WTC11 (cell line): ENCODE data around the gene GPR3. TPM values are rescaled to one million over a fixed set of nuclear protein-coding genes. Genes with fewer than 3 reads are reported as not detected.

ENCODE experiments used
- ATAC-seq: fragments of 200-7000 bp; cut with Tn5 transposase; 2 replicates; pipeline ENCODE4 v1.10.0; 2021; ENCODE audit warnings: mild to moderate bottlenecking, moderate library complexity
- CTCF ChIA-PET: fragments of 300-600 bp; sonication (Branson Sonifier 250); formaldehyde crosslinking; loops from one replicate; lab custom pipeline; 2021; ENCODE audit warnings: antibody characterized with exemption; lab: Charles Lee
- POLR2A ChIA-PET: fragments of 350-600 bp; sonication (Branson Sonifier 250); formaldehyde crosslinking; loops from one replicate; lab custom pipeline; 2021; ENCODE audit warnings: antibody characterized with exemption; lab: Charles Lee
- DNase-seq: peaks from one replicate; pipeline ENCODE4 v3.0.0; 2021; ENCODE audit warnings: low spot score
- H3K27ac Mint-ChIP-seq: 2 replicates; pipeline ENCODE4 v1.8.0; 2021; ENCODE audit warnings: mixed read lengths
- H3K27me3 Mint-ChIP-seq: 2 replicates; pipeline ENCODE4 v1.8.0; 2021; ENCODE audit warnings: low read depth, mild to moderate bottlenecking, moderate library complexity, mixed read lengths
- H3K36me3 Mint-ChIP-seq: 2 replicates; pipeline ENCODE4 v1.8.0; 2021; ENCODE audit warnings: mixed read lengths
- H3K4me1 Mint-ChIP-seq: 2 replicates; pipeline ENCODE4 v1.8.0; 2022; ENCODE audit warnings: mixed read lengths
- H3K4me3 Mint-ChIP-seq: 2 replicates; pipeline ENCODE4 v1.8.0; 2021; ENCODE audit warnings: mild to moderate bottlenecking, moderate library complexity, mixed read lengths
- H3K9me3 Mint-ChIP-seq: 2 replicates; pipeline ENCODE4 v1.8.0; 2021; ENCODE audit warnings: mixed read lengths
- CBFB ChIP-seq: sonication (generic); formaldehyde crosslinking; IDR thresholded peaks from 2 replicates; pipeline ENCODE4 v1.8.1; 2022; ENCODE audit warnings: mild to moderate bottlenecking, low read depth, missing genetic modification reagents
- EMX1 ChIP-seq: fragments of 250-450 bp; sonication (Bioruptor Pico); IDR thresholded peaks from 2 replicates; pipeline ENCODE4 v1.8.0; 2021; ENCODE audit warnings: mild to moderate bottlenecking
- IRF2 ChIP-seq: sonication (generic); formaldehyde crosslinking; IDR thresholded peaks from 2 replicates; pipeline ENCODE4 v1.8.0; 2022; ENCODE audit warnings: low read depth, missing genetic modification reagents, borderline replicate concordance
- KAT7 ChIP-seq: sonication (generic); formaldehyde crosslinking; IDR thresholded peaks from 2 replicates; pipeline ENCODE4 v1.8.1; 2023; ENCODE audit warnings: missing genetic modification reagents, mild to moderate bottlenecking, borderline replicate concordance
- NR2C2 ChIP-seq: sonication (generic); formaldehyde crosslinking; IDR thresholded peaks from 2 replicates; pipeline ENCODE4 v1.8.0; 2022; ENCODE audit warnings: mild to moderate bottlenecking, missing genetic modification reagents
- SP1 ChIP-seq: sonication (generic); formaldehyde crosslinking; conservative IDR thresholded peaks from 2 replicates; pipeline ENCODE4 v1.8.1; 2022; ENCODE audit warnings: missing genetic modification reagents
- TCF7 ChIP-seq: sonication (generic); formaldehyde crosslinking; IDR thresholded peaks from 2 replicates; pipeline ENCODE4 v1.8.0; 2022; ENCODE audit warnings: mild to moderate bottlenecking, low read depth, missing genetic modification reagents, moderate library complexity
- ZNF317 ChIP-seq: sonication (generic); formaldehyde crosslinking; IDR thresholded peaks from 2 replicates; pipeline ENCODE4 v1.8.1; 2023; ENCODE audit warnings: low read depth, mild to moderate bottlenecking, moderate library complexity, missing genetic modification reagents, borderline replicate concordance
- ZNF423 ChIP-seq: fragments of 250-450 bp; sonication (Bioruptor Pico); IDR thresholded peaks from 2 replicates; pipeline ENCODE4 v2.1.2; 2022; ENCODE audit warnings: mild to moderate bottlenecking, moderate library complexity
- ZNF671 ChIP-seq: fragments of 250-450 bp; sonication (Bioruptor Pico); IDR thresholded peaks from 2 replicates; pipeline ENCODE4 v1.8.0; 2021; ENCODE audit warnings: mild to moderate bottlenecking
- total RNA-seq: library from RNA; stranded (reverse); gene quantifications from 3 replicates; pipeline ENCODE4 v1.2.3, GENCODE V29; 2021
- TF ChIP-seq, protein P1 (sequence below): sonication (generic); formaldehyde crosslinking; IDR thresholded peaks from 2 replicates; pipeline ENCODE4 v1.8.1; 2022; ENCODE audit warnings: low read depth, missing genetic modification reagents, borderline replicate concordance
- TF ChIP-seq, protein P2 (sequence below): fragments of 250-450 bp; sonication (Bioruptor Pico); conservative IDR thresholded peaks from 2 replicates; pipeline ENCODE4 v1.9.0; 2021; ENCODE audit warnings: mild to moderate bottlenecking
- TF ChIP-seq, protein P3 (sequence below): sonication (generic); formaldehyde crosslinking; IDR thresholded peaks from 2 replicates; pipeline ENCODE4 v1.8.0; 2022; ENCODE audit warnings: mild to moderate bottlenecking, missing genetic modification reagents
- TF ChIP-seq, protein P4 (sequence below): sonication (generic); formaldehyde crosslinking; IDR thresholded peaks from 2 replicates; pipeline ENCODE4 v1.8.0; 2022; ENCODE audit warnings: mild to moderate bottlenecking, missing genetic modification reagents
- TF ChIP-seq, protein P5 (sequence below): sonication (generic); formaldehyde crosslinking; IDR thresholded peaks from 2 replicates; pipeline ENCODE4 v1.8.0; 2022; ENCODE audit warnings: mild to moderate bottlenecking, missing genetic modification reagents
- TF ChIP-seq, protein P6 (sequence below): sonication (generic); formaldehyde crosslinking; conservative IDR thresholded peaks from 2 replicates; pipeline ENCODE4 v1.8.1; 2023; ENCODE audit warnings: mild to moderate bottlenecking, low read depth, missing genetic modification reagents, moderate library complexity
- TF ChIP-seq, protein P7 (sequence below): sonication (generic); formaldehyde crosslinking; IDR thresholded peaks from 2 replicates; pipeline ENCODE4 v1.8.1; 2023; ENCODE audit warnings: mild to moderate bottlenecking, missing genetic modification reagents
- TF ChIP-seq, protein P8 (sequence below): sonication (generic); formaldehyde crosslinking; IDR thresholded peaks from 2 replicates; pipeline ENCODE4 v1.8.0; 2023; ENCODE audit warnings: missing genetic modification reagents
- TF ChIP-seq, protein P9 (sequence below): sonication (generic); formaldehyde crosslinking; conservative IDR thresholded peaks from 2 replicates; pipeline ENCODE4 v1.8.1; 2022; ENCODE audit warnings: mild to moderate bottlenecking, missing genetic modification reagents

The GPR3 gene
- total RNA-seq, 1 experiment from 2014 or later, result 12.4 TPM

DNA sequence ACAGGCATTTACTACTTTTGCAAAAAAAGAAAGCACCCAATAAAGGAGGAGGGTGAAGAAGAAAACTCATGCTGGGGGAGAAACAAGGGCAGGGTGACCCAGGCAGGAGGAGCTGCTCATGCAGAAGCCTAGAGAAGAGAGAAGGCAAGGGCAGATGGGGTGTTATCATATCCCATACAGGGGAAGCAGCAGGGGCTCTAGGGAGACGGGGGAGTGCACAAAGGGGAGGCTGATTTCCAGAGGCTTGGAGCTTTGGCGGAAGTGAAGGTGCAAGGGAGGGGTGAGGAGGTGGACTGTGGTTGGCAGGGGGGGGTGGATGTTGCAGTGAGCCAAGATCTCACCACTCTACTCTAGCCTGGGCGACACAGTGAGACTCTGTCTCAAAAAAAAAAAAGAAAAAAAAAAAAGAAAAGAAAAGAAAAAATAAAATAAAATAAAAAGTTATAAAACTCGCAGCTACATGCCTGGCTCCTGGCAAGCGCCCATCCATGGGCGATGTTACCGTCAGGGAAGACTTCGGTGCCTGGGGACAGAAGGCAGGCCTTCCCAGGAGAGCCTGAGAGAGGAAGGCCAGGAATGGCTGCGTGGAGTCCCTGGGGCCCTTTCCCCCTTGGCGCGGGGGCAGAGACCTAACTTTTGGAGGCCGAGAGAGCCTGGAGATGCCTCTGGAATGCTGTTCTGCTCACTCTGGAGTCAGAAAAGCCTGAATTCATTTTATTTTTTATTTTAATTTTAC, 14.5 kb upstream of the GPR3 start:
- ChIA-PET CTCF (interaction anchor here (0.7 to 2.2 kb wide), 7 partner anchors 9 to 178 kb away, joined by 3 to 11 read pairs (median 4); no protein-coding TSS in a partner anchor), POLR2A (interaction anchor here (0.7 kb wide), 1 partner anchor 9 kb away, joined by 3 read pairs; no protein-coding TSS in a partner anchor)
- Mint-ChIP-seq H3K4me1 (0 out of 2 replicates have a peak, but pooled peaks cover 6% of the 10 kb centered on the region), H3K27me3 (peaks cover 20% of the 10 kb centered on the region), H3K36me3 (no peaks in the 10 kb centered on the region), H3K27ac (no peak overlapping the region), H3K4me3 (no peak overlapping the region), H3K9me3 (no peaks in the 10 kb centered on the region)
- ATAC-seq (no peak), DNase-seq (no peak)
- TF ChIP-seq, protein P1, sequence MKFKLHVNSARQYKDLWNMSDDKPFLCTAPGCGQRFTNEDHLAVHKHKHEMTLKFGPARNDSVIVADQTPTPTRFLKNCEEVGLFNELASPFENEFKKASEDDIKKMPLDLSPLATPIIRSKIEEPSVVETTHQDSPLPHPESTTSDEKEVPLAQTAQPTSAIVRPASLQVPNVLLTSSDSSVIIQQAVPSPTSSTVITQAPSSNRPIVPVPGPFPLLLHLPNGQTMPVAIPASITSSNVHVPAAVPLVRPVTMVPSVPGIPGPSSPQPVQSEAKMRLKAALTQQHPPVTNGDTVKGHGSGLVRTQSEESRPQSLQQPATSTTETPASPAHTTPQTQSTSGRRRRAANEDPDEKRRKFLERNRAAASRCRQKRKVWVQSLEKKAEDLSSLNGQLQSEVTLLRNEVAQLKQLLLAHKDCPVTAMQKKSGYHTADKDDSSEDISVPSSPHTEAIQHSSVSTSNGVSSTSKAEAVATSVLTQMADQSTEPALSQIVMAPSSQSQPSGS (CRISPR knock-in tag), result no peak
- TF ChIP-seq CBFB (CRISPR knock-in tag) (no peak), EMX1 (CRISPR knock-in tag) (no peak), IRF2 (CRISPR knock-in tag) (no peak), TCF7 (no peak), NR2C2 (CRISPR knock-in tag) (no peak), ZNF423 (CRISPR knock-in tag) (no peak), KAT7 (CRISPR knock-in tag) (no peak), SP1 (CRISPR knock-in tag) (no peak), ZNF317 (CRISPR knock-in tag) (no peak), ZNF671 (CRISPR knock-in tag) (no peak)
- TF ChIP-seq, protein P2, sequence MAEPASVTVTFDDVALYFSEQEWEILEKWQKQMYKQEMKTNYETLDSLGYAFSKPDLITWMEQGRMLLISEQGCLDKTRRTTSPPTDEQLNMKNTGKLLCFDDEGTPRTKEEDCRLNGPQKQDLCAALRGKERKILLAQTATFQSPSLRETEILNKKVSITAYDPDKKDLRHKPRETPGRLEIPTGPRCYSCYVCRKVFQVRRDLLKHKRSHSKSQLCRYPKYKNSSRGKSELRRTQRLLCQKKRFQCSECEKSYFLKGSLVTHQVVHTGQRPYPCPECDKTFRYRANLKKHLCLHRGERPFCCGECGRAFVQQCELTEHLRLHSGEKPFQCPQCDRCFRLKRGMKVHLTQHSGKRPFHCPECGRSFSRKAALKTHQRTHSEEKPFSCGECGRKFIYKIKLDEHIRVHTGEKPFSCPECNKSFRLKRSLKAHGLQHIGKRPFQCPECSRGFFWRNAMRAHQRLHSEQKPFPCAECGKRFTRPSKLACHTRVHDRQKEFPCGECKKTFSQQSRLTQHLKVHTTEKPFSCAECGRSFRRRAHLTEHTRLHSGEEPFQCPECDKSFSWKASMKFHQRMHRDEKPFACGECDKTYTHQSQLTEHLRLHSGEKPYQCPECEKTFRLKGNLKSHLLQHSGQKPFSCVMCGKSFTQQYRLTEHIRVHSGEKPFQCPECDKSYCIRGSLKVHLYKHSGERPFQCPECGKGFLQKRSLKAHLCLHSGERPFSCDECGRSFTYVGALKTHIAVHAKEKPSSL, result no peak
- TF ChIP-seq, protein P3, sequence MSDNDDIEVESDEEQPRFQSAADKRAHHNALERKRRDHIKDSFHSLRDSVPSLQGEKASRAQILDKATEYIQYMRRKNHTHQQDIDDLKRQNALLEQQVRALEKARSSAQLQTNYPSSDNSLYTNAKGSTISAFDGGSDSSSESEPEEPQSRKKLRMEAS (CRISPR knock-in tag), result no peak
- TF ChIP-seq, protein P4, sequence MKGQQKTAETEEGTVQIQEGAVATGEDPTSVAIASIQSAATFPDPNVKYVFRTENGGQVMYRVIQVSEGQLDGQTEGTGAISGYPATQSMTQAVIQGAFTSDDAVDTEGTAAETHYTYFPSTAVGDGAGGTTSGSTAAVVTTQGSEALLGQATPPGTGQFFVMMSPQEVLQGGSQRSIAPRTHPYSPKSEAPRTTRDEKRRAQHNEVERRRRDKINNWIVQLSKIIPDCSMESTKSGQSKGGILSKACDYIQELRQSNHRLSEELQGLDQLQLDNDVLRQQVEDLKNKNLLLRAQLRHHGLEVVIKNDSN (CRISPR knock-in tag), result no peak
- TF ChIP-seq, protein P5, sequence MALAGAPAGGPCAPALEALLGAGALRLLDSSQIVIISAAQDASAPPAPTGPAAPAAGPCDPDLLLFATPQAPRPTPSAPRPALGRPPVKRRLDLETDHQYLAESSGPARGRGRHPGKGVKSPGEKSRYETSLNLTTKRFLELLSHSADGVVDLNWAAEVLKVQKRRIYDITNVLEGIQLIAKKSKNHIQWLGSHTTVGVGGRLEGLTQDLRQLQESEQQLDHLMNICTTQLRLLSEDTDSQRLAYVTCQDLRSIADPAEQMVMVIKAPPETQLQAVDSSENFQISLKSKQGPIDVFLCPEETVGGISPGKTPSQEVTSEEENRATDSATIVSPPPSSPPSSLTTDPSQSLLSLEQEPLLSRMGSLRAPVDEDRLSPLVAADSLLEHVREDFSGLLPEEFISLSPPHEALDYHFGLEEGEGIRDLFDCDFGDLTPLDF (CRISPR knock-in tag), result no peak
- TF ChIP-seq, protein P6, sequence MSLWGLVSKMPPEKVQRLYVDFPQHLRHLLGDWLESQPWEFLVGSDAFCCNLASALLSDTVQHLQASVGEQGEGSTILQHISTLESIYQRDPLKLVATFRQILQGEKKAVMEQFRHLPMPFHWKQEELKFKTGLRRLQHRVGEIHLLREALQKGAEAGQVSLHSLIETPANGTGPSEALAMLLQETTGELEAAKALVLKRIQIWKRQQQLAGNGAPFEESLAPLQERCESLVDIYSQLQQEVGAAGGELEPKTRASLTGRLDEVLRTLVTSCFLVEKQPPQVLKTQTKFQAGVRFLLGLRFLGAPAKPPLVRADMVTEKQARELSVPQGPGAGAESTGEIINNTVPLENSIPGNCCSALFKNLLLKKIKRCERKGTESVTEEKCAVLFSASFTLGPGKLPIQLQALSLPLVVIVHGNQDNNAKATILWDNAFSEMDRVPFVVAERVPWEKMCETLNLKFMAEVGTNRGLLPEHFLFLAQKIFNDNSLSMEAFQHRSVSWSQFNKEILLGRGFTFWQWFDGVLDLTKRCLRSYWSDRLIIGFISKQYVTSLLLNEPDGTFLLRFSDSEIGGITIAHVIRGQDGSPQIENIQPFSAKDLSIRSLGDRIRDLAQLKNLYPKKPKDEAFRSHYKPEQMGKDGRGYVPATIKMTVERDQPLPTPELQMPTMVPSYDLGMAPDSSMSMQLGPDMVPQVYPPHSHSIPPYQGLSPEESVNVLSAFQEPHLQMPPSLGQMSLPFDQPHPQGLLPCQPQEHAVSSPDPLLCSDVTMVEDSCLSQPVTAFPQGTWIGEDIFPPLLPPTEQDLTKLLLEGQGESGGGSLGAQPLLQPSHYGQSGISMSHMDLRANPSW (CRISPR knock-in tag), result no peak
- TF ChIP-seq, protein P7, sequence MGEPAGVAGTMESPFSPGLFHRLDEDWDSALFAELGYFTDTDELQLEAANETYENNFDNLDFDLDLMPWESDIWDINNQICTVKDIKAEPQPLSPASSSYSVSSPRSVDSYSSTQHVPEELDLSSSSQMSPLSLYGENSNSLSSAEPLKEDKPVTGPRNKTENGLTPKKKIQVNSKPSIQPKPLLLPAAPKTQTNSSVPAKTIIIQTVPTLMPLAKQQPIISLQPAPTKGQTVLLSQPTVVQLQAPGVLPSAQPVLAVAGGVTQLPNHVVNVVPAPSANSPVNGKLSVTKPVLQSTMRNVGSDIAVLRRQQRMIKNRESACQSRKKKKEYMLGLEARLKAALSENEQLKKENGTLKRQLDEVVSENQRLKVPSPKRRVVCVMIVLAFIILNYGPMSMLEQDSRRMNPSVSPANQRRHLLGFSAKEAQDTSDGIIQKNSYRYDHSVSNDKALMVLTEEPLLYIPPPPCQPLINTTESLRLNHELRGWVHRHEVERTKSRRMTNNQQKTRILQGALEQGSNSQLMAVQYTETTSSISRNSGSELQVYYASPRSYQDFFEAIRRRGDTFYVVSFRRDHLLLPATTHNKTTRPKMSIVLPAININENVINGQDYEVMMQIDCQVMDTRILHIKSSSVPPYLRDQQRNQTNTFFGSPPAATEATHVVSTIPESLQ, result no peak
- TF ChIP-seq, protein P8, sequence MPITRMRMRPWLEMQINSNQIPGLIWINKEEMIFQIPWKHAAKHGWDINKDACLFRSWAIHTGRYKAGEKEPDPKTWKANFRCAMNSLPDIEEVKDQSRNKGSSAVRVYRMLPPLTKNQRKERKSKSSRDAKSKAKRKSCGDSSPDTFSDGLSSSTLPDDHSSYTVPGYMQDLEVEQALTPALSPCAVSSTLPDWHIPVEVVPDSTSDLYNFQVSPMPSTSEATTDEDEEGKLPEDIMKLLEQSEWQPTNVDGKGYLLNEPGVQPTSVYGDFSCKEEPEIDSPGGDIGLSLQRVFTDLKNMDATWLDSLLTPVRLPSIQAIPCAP (CRISPR knock-in tag), result no peak
- TF ChIP-seq, protein P9, sequence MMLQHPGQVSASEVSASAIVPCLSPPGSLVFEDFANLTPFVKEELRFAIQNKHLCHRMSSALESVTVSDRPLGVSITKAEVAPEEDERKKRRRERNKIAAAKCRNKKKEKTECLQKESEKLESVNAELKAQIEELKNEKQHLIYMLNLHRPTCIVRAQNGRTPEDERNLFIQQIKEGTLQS (CRISPR knock-in tag), result no peak
